ENCODE data around the gene TMOD3.

DNA sequence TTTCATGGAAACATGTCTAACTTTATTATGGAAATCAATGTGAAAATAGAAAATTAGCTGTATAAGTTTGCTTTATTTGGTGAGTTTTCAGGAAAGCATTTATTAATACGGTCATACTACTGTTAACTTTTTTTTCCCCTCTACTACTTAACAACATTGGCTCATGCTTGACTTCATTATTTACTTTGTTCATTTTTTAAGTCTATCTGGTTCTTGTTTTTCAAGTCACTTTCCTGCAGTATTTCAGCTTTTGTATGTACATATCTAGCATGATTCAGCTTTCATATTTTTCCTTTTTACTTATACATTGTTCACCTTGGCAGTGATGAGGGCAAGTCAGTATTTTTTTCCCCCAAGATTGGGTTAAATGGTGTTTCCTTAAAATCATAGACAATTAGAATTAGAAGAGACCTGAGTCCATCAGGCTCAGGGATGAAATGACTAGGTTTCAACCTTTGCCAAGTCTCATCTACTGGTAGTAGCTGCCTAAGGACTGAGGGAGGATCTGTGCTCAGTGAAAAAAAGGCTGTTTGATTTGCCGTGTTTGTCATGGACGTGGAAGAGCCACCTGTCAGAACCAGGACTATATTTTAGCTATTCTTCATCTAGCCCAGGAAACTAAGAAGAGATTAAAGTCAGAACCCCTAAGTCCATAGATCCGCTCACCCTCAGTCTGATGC lies 15.4 kb downstream of the TMOD3 start:
- TF ChIP-seq, protein P1, sequence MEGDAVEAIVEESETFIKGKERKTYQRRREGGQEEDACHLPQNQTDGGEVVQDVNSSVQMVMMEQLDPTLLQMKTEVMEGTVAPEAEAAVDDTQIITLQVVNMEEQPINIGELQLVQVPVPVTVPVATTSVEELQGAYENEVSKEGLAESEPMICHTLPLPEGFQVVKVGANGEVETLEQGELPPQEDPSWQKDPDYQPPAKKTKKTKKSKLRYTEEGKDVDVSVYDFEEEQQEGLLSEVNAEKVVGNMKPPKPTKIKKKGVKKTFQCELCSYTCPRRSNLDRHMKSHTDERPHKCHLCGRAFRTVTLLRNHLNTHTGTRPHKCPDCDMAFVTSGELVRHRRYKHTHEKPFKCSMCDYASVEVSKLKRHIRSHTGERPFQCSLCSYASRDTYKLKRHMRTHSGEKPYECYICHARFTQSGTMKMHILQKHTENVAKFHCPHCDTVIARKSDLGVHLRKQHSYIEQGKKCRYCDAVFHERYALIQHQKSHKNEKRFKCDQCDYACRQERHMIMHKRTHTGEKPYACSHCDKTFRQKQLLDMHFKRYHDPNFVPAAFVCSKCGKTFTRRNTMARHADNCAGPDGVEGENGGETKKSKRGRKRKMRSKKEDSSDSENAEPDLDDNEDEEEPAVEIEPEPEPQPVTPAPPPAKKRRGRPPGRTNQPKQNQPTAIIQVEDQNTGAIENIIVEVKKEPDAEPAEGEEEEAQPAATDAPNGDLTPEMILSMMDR (conservative IDR thresholded peaks at IDR 0.05 in 1 of 2, IDR thresholded peaks at IDR 0.05 in 1 of 2; ENCODE audit: low read depth in 1 of 2, low read length in 2 of 2): no peak
- TF ChIP-seq EZH2 (IDR thresholded peaks at IDR 0.05; ENCODE audit: low read length, missing control alignments): no peak
